ENCODE data around the gene PARP3.

DNA sequence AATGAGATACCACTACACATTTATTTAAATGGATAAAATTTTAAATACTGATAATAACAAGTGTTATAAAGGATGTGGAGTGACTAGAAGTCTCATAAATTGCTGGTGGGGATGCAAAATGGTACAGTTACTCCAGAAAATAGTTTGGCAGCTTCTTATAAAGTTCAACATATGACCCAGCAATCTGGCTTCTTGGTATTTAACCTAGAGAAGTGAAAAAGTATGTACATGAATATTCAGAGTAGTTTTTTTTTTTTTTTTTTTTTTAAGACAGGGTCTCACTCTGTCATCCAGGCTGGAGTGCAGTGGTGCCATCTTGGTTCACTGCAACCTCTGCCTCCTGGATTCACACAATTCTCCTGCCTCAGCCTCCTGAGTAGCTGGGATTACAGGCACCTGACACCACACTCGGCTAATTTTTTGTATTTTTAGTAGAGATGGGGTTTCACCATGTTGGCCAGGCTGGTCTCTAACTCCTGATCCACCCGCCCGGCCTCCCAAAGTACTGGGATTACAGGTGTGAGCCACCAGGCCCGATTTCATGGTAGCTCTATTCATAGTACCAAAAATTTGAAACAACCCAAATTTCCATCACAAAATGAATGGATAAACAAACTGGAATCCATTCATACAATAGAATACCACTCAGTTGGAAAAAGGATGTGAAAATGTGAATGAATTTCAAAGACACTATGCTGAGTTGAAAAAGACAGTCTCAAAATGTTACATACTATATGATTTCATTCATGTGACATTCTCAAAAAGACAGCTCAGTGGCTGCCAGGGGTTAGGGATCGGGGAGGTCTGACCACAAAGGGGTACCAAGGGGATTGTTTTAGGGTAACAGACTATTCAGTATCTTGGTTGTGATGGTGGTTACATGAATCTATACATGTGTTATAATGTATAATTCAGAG, 14.8 kb upstream of the PARP3 start:
- TF ChIP-seq CTCF (IDR thresholded peaks at IDR 0.05), result no peak
- no peak for TF ChIP-seq POLR2A (IDR thresholded peaks at IDR 0.05)

Measured in thyroid gland (tissue), 4 donors.